Endothelial cell of umbilical vein (primary cell): ENCODE measurements around the gene RHOB.

Experiments
- CTCF ChIP-seq, 2 donors: IDR thresholded peaks; 1 replicate in 1 of 2; 2 replicates in 1 of 2; pipeline ENCODE4 v1.5.1; 2011; ENCODE audit warnings: low read length in 2 of 2, mild to moderate bottlenecking in 2 of 2, moderate library complexity in 2 of 2, control low read depth in 1 of 2, inconsistent platforms in 1 of 2, low read depth in 1 of 2; ENCODE audit not compliant: insufficient read depth in 1 of 2; ENCODE audit errors: extremely low read depth in 1 of 2
- EZH2 ChIP-seq: IDR thresholded peaks from 2 replicates; pipeline ENCODE4 v1.6.1; 2012; ENCODE audit warnings: borderline replicate concordance, low read depth, mild to moderate bottlenecking, moderate library complexity, low read length, inconsistent platforms; ENCODE audit not compliant: severe bottlenecking
- FOS ChIP-seq: IDR thresholded peaks from 2 replicates; pipeline ENCODE4 v1.6.1; 2011; ENCODE audit warnings: mild to moderate bottlenecking, low read length, moderate library complexity, borderline replicate concordance; ENCODE audit not compliant: insufficient read depth
- JUN ChIP-seq: IDR thresholded peaks from 2 replicates; pipeline ENCODE4 v1.6.1; 2011; ENCODE audit warnings: borderline replicate concordance, low read depth; ENCODE audit not compliant: insufficient read length, insufficient read depth
- MAX ChIP-seq: IDR thresholded peaks from 2 replicates; pipeline ENCODE4 v1.6.1; 2011; ENCODE audit not compliant: insufficient read depth, insufficient read length
- MYC ChIP-seq: IDR thresholded peaks from one replicate; pipeline ENCODE4 v1.6.1; 2011; ENCODE audit warnings: mild to moderate bottlenecking, low read depth, low read length
- POLR2A ChIP-seq: IDR thresholded peaks from 2 replicates; pipeline ENCODE4 v1.6.1; 2012; ENCODE audit warnings: low read depth, mild to moderate bottlenecking, control low read depth, low read length
- POLR2AphosphoS5 ChIP-seq: IDR thresholded peaks from 2 replicates; pipeline ENCODE4 v1.6.1; 2012; ENCODE audit warnings: low read depth, mild to moderate bottlenecking, control low read depth, low read length, moderate library complexity; ENCODE audit not compliant: insufficient read depth

- TF ChIP-seq CTCF (IDR thresholded peaks at IDR 0.05; ENCODE audit: extremely low read depth in 1 of 2, insufficient read depth in 1 of 2, low read depth in 1 of 2, low read length in 2 of 2) (no peak), POLR2AphosphoS5 (no peak), FOS (no peak), POLR2A (no peak), EZH2 (no peak), JUN (no peak), MYC (no peak), MAX (no peak)
Measured at GRCh38 chr2:20485612-20486388, 38.9 kb downstream of the RHOB start.
